SK-N-SH (cell line): Measurements from ENCODE around the gene AGTRAP. TPM values are rescaled to one million over a fixed set of nuclear protein-coding genes. Genes with fewer than 3 reads are reported as not detected.

Experiments
- CTCF ChIA-PET: fragments of 300-600, 350-600 bp; formaldehyde crosslinking; extraction: SDS; loops from one replicate; lab custom pipeline; 2021; lab: Yijun Ruan, JAX
- POLR2A ChIA-PET: fragments of 350-600 bp; sonication (Branson Sonifier 250); formaldehyde crosslinking; extraction: SDS; loops from one replicate; lab custom pipeline; 2020; ENCODE audit warnings: antibody characterized with exemption, inconsistent platforms; lab: Yijun Ruan, JAX
- DNase-seq: peaks from one replicate; pipeline ENCODE4 v3.0.0; 2012
- H2AFZ ChIP-seq: fragments of 200-600 bp; sonication (generic); 2 replicates; pipeline ENCODE4 v1.8.1; 2016; ENCODE audit warnings: antibody characterized with exemption, mild to moderate bottlenecking, low read depth
- H3F3A ChIP-seq: fragments of 200-600 bp; sonication (generic); replicated peaks from 2 replicates; pipeline ENCODE3; 2016; ENCODE audit warnings: antibody characterized with exemption, mild to moderate bottlenecking; ENCODE audit not compliant: insufficient read depth
- H3K27ac ChIP-seq, 2 experiments: fragments of 200-500 bp in 1 of 2; fragments of 200-600 bp in 1 of 2; sonication (Bioruptor generic) in 1 of 2; sonication (generic), shearing (Covaris generic) in 1 of 2; 2 replicates each; pipeline versions ENCODE4 v1.5.1 to v1.6.1; 2014 to 2016; ENCODE audit warnings: low read depth in 2 of 2, inconsistent platforms in 1 of 2, low read length in 1 of 2, mild to moderate bottlenecking in 1 of 2, mixed read lengths in 1 of 2
- H3K27me3 ChIP-seq: fragments of 200-600 bp; sonication (generic), shearing (Covaris generic); 2 replicates; pipeline ENCODE4 v1.6.1; 2016; ENCODE audit warnings: mixed run types; ENCODE audit not compliant: insufficient read depth
- H3K36me3 ChIP-seq, 2 experiments: fragments of 200-500 bp in 1 of 2; fragments of 200-600 bp in 1 of 2; sonication (Bioruptor generic) in 1 of 2; sonication (generic) in 1 of 2; replicated peaks in 1 of 2; 2 replicates each; pipeline versions ENCODE3 to v1.5.1; 2014 to 2016; ENCODE audit warnings: low read length in 1 of 2, mild to moderate bottlenecking in 1 of 2; ENCODE audit not compliant: insufficient read depth in 2 of 2, control insufficient read depth in 1 of 2
- H3K4me1 ChIP-seq, 2 experiments: fragments of 200-500 bp in 1 of 2; fragments of 200-600 bp in 1 of 2; sonication (Bioruptor generic) in 1 of 2; sonication (generic), shearing (Covaris generic) in 1 of 2; 2 replicates each; pipeline versions ENCODE4 v1.5.1 to v1.6.1; 2014 to 2016; ENCODE audit warnings: low read depth in 1 of 2, low read length in 1 of 2, mixed run types in 1 of 2; ENCODE audit not compliant: insufficient read depth in 2 of 2, control insufficient read depth in 1 of 2
- H3K4me2 ChIP-seq: fragments of 200-600 bp; sonication (generic), shearing (Covaris generic); 2 replicates; pipeline ENCODE4 v1.6.1; 2017; ENCODE audit warnings: mixed run types
- H3K4me3 ChIP-seq, 2 experiments: fragments of 200-500 bp in 1 of 2; fragments of 200-600 bp in 1 of 2; sonication (Bioruptor generic) in 1 of 2; sonication (generic), shearing (Covaris generic) in 1 of 2; 2 replicates each; pipeline versions ENCODE4 v1.5.1 to v1.8.1; 2014 to 2016; ENCODE audit warnings: low read depth in 2 of 2, inconsistent platforms in 1 of 2, low read length in 1 of 2, mild to moderate bottlenecking in 1 of 2, mixed read lengths in 1 of 2, moderate library complexity in 1 of 2
- H3K79me2 ChIP-seq: fragments of 200-600 bp; sonication (generic); 2 replicates; pipeline ENCODE4 v1.8.1; 2017; ENCODE audit warnings: mild to moderate bottlenecking; ENCODE audit not compliant: insufficient read depth
- H3K9ac ChIP-seq: fragments of 200-600 bp; sonication (generic); 2 replicates; pipeline ENCODE4 v1.6.1; 2017; ENCODE audit warnings: mixed run types
- H3K9me2 ChIP-seq: fragments of 200-600 bp; sonication (generic); 2 replicates; pipeline ENCODE4 v1.6.1; 2017; ENCODE audit warnings: mixed run types
- H3K9me3 ChIP-seq: fragments of 200-600 bp; sonication (generic); 2 replicates; pipeline ENCODE4 v1.6.1; 2017; ENCODE audit warnings: mixed run types, mild to moderate bottlenecking, moderate library complexity
- H4K20me1 ChIP-seq: fragments of 200-600 bp; sonication (generic); 2 replicates; pipeline ENCODE4 v1.6.1; 2017; ENCODE audit warnings: mild to moderate bottlenecking, mixed run types; ENCODE audit not compliant: insufficient read depth
- ELF1 ChIP-seq: IDR thresholded peaks from 2 replicates; pipeline ENCODE4 v1.4.0; 2012
- EZH2phosphoT487 ChIP-seq: fragments of 200-600 bp; sonication (generic); IDR thresholded peaks from 2 replicates; pipeline ENCODE4 v1.6.1; 2017; ENCODE audit warnings: low read depth, mixed run types, mild to moderate bottlenecking, antibody characterized with exemption, moderate library complexity, borderline replicate concordance
- FOSL2 ChIP-seq: IDR thresholded peaks from 2 replicates; pipeline ENCODE4 v1.4.0; 2012; ENCODE audit warnings: low read depth, mild to moderate bottlenecking, moderate library complexity, borderline replicate concordance
- JUND ChIP-seq: IDR thresholded peaks from 2 replicates; pipeline ENCODE4 v1.4.0; 2012
- MEF2A ChIP-seq: IDR thresholded peaks from 2 replicates; pipeline ENCODE4 v1.4.0; 2012; ENCODE audit warnings: low read depth, borderline replicate concordance
- MXI1 ChIP-seq: IDR thresholded peaks from 2 replicates; pipeline ENCODE4 v1.6.1; 2012; ENCODE audit warnings: mild to moderate bottlenecking, low read depth, low read length, improper control_type of control experiment
- PBX3 ChIP-seq: IDR thresholded peaks from 2 replicates; pipeline ENCODE4; 2012
- POLR2AphosphoS5 ChIP-seq: IDR thresholded peaks from 2 replicates; pipeline ENCODE4 v1.6.1; 2012; ENCODE audit warnings: low read depth, low read length
- RFX5 ChIP-seq: IDR thresholded peaks from 2 replicates; pipeline ENCODE4 v1.6.1; 2012; ENCODE audit warnings: mild to moderate bottlenecking, improper control_type of control experiment, low read length
- RXRA ChIP-seq: IDR thresholded peaks from 2 replicates; pipeline ENCODE4 v1.4.0; 2012; ENCODE audit warnings: low read depth, mild to moderate bottlenecking, borderline replicate concordance
- SIN3A ChIP-seq: IDR thresholded peaks from 2 replicates; pipeline ENCODE4 v1.6.1; 2012; ENCODE audit warnings: low read depth, mild to moderate bottlenecking, low read length, moderate library complexity, borderline replicate concordance
- TEAD4 ChIP-seq: IDR thresholded peaks from 2 replicates; pipeline ENCODE4 v1.4.0; 2012; ENCODE audit warnings: mild to moderate bottlenecking, borderline replicate concordance; ENCODE audit not compliant: insufficient read depth
- USF2 ChIP-seq: fragments of 150-350 bp; IDR thresholded peaks from 2 replicates; pipeline ENCODE4 v1.6.1; 2017; ENCODE audit warnings: antibody characterized with exemption, low read length, low read depth, borderline replicate concordance
- YY1 ChIP-seq: IDR thresholded peaks from 2 replicates; pipeline ENCODE4 v1.4.0; 2012; ENCODE audit warnings: low read depth, mild to moderate bottlenecking
- ZBTB33 ChIP-seq: IDR thresholded peaks from 2 replicates; pipeline ENCODE4 v1.4.0; 2012; ENCODE audit warnings: low read depth, borderline replicate concordance
- WGBS: methylation state at CpG from one replicate; pipeline ENCODE4 v1.1.6; 2017; ENCODE audit warnings: low lambda C conversion rate; 5-methylcytosine and 5-hydroxymethylcytosine counted together
- polyA plus RNA-seq, 3 experiments: library from polyadenylated mRNA; depleted of rRNA; stranded (reverse); fragments of >200 nt; gene quantifications; 2 replicates each; pipeline ENCODE4 v1.2.3, GENCODE V29; 2012
- TF ChIP-seq, protein P1 (sequence below): IDR thresholded peaks from 2 replicates; pipeline ENCODE4 v1.4.0; 2012; ENCODE audit warnings: low read depth, borderline replicate concordance
- TF ChIP-seq, protein P2 (sequence below): fragments of 150-350 bp; IDR thresholded peaks from 2 replicates; pipeline ENCODE4 v1.6.1; 2016; ENCODE audit warnings: mild to moderate bottlenecking, low read depth, low read length

Gene AGTRAP
- polyA plus RNA-seq, 1 of the 3 experiments (the other 2 are of a cell fraction) = 66.2 TPM

DNA sequence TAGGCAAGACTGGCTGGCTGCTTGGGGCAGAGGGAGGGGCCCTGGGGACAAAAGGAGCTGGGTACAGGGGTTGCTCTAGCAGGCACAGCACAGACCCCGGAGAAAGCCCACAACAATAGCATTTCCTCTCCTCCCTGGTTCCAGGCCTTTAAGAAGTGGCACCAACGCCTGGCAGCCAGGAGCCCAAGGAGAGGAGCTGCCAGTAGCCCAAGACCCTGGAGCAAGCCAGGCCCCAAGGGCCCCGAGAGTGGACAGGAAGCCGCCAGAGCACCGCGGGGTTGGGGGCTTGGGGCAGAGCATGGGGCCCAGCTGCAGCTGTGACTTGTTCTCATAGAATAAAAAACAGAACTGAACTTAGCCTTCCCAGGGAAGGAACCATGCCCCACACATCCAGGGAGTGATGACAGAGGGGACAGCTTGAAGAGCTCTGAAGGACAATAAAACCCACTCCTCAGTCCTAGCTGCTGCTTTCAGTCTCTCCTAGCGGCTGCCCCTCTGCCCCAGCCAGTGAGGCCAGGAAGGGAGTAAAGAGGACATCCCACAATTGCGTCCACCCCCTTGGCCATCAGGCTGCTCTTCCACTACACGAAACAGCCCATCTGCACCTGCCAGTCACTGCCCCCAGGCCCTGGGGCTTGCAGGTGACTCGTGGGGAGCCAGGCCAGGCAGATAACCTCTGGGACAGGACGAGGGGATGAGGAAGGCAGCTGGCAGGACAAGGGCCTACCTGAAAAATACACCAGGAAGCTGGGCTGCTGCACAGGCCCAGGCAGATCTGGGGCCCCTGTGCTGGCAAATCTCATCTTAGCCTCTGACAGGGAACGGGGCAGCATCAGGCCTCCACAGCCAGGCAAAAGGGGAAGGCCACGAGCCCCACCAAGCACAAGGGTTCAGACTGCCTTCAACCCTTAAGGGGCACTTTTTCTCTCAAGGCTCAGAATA, 53.5 kb downstream of the AGTRAP start (continued):
- TF ChIP-seq ZBTB33 (no peak), POLR2AphosphoS5 (no peak), SIN3A (no peak), PBX3 (no peak), YY1 (no peak), RFX5 (no peak), USF2 (no peak)
- TF ChIP-seq, protein P1, sequence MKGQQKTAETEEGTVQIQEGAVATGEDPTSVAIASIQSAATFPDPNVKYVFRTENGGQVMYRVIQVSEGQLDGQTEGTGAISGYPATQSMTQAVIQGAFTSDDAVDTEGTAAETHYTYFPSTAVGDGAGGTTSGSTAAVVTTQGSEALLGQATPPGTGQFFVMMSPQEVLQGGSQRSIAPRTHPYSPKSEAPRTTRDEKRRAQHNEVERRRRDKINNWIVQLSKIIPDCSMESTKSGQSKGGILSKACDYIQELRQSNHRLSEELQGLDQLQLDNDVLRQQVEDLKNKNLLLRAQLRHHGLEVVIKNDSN = no peak
- TF ChIP-seq, all 33 proteins: peak for 0

- ChIA-PET CTCF (interaction anchor here (1.2 kb wide), 1 partner anchor 11 kb away, joined by 3 read pairs; no protein-coding TSS in a partner anchor), POLR2A (no interaction called here)
- no peaks in the 10 kb centered on the region for H3K9me2 ChIP-seq
- H3F3A ChIP-seq = peaks cover 4% of the 10 kb centered on the region
- no peak overlapping the region for H3K27ac ChIP-seq
- H3K9me3 ChIP-seq = no peaks in the 10 kb centered on the region
- H3K79me2 ChIP-seq = no peaks in the 10 kb centered on the region
- H3K4me1 ChIP-seq = peaks cover 0 to 8% of the 10 kb centered on the region in 2 experiments; a peak in 1 of 4 replicates
- no peak for DNase-seq
- WGBS = 90% methylated on average over 15 of the region's 20 CpGs
- TF ChIP-seq EZH2phosphoT487 (no peak), RXRA (no peak), FOSL2 (no peak), TEAD4 (no peak), MXI1 (no peak), USF2 (no peak), ELF1 (no peak), JUND (no peak), MEF2A (no peak)
- TF ChIP-seq, protein P1 = no peak
- TF ChIP-seq, protein P2, sequence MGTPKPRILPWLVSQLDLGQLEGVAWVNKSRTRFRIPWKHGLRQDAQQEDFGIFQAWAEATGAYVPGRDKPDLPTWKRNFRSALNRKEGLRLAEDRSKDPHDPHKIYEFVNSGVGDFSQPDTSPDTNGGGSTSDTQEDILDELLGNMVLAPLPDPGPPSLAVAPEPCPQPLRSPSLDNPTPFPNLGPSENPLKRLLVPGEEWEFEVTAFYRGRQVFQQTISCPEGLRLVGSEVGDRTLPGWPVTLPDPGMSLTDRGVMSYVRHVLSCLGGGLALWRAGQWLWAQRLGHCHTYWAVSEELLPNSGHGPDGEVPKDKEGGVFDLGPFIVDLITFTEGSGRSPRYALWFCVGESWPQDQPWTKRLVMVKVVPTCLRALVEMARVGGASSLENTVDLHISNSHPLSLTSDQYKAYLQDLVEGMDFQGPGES = no peak
- peaks cover 0 to 9% of the 10 kb centered on the region in 2 experiments for H3K36me3 ChIP-seq
- H3K4me2 ChIP-seq = no peak overlapping the region
- no peak overlapping the region for H2AFZ ChIP-seq
- H3K4me3 ChIP-seq = no peak overlapping the region
- H4K20me1 ChIP-seq = no peaks in the 10 kb centered on the region
- no peaks in the 10 kb centered on the region for H3K27me3 ChIP-seq
- no peak overlapping the region for H3K9ac ChIP-seq
Measured at GRCh38 chr1:11790101-11790879, 54.4 kb downstream of the AGTRAP start.
